Astrocyte (in vitro differentiated cells and primary cell): ENCODE measurements around the gene DERL3.

Experiments used
- EZH2 ChIP-seq: IDR thresholded peaks from 2 replicates; pipeline ENCODE4 v1.6.1; 2012; ENCODE audit warnings: mild to moderate bottlenecking, low read length, inconsistent platforms; ENCODE audit not compliant: insufficient read depth
- TF ChIP-seq, protein P1 (sequence below): IDR thresholded peaks from 2 replicates; pipeline ENCODE4 v1.5.1; 2011; ENCODE audit warnings: low read depth, mild to moderate bottlenecking, inconsistent platforms, low read length, moderate library complexity; ENCODE audit not compliant: insufficient read depth

DNA sequence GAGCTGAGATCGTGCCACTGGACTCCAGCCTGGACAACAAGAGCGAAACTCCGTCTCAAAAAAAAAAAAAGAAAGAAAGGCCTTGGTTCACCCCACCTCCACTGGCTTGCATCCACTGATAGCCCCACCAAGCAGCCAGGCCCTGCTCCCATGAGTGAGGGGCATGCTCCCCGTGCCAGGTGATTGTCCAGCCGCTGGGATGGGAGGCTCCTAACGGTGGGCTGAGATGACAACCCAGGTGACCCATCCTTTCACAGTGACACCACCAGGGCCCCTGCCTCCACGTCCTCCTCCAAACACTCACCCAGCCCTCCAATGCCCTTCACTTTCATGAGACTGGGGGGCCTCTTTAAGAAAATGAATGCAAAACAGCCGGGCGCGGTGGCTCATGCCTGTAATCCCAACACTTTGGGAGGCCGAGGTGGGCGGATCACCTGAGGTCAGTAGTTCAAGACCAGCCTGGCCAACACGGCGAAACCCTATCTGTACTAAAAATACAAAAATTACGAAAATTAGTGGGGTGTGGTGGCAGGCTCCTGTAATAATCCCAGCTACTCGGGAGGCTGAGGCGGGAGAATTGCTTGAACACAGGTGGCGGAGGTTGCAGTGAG is 8.6 kb upstream of the DERL3 start:
- TF ChIP-seq, protein P1, sequence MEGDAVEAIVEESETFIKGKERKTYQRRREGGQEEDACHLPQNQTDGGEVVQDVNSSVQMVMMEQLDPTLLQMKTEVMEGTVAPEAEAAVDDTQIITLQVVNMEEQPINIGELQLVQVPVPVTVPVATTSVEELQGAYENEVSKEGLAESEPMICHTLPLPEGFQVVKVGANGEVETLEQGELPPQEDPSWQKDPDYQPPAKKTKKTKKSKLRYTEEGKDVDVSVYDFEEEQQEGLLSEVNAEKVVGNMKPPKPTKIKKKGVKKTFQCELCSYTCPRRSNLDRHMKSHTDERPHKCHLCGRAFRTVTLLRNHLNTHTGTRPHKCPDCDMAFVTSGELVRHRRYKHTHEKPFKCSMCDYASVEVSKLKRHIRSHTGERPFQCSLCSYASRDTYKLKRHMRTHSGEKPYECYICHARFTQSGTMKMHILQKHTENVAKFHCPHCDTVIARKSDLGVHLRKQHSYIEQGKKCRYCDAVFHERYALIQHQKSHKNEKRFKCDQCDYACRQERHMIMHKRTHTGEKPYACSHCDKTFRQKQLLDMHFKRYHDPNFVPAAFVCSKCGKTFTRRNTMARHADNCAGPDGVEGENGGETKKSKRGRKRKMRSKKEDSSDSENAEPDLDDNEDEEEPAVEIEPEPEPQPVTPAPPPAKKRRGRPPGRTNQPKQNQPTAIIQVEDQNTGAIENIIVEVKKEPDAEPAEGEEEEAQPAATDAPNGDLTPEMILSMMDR, result no peak
- TF ChIP-seq EZH2, result no peak
